ENCODE data around the gene EPM2AIP1. TPM values are rescaled to one million over a fixed set of nuclear protein-coding genes. Genes with fewer than 3 reads are reported as not detected.
"Not testable (repeated sequence)": the region's sequence is repeated elsewhere in the genome, so short reads cannot be mapped to it uniquely, and the experiment has no call there.

Gene EPM2AIP1
- total and polyA plus RNA-seq, 4 donors: 2.9 to 11.8 (median 7.7) TPM

GRCh38 chr3:36965440-36965839, 27.5 kb downstream of the EPM2AIP1 start:
- H3K27me3 ChIP-seq (ENCODE audit: control insufficient read depth in 4 of 4, insufficient read depth in 4 of 4, low read length in 3 of 4): no peaks in the 10 kb centered on the region
- no peaks in the 10 kb centered on the region for H3K36me3 ChIP-seq (ENCODE audit: control insufficient read depth in 4 of 4, insufficient read depth in 3 of 4, low read depth in 1 of 4, low read length in 3 of 4)
- H3K4me3 ChIP-seq (ENCODE audit: low read depth in 1 of 3, low read length in 3 of 3): no peak overlapping the region
- 75% methylated on average over 3 of the region's 3 CpGs for WGBS
- H3K27ac ChIP-seq (ENCODE audit: low read depth in 1 of 2, low read length in 2 of 2): no peak overlapping the region
- H3K9ac ChIP-seq (ENCODE audit: low read depth in 1 of 2, low read length in 2 of 2): no peak overlapping the region
- H3K4me1 ChIP-seq (ENCODE audit: control insufficient read depth in 4 of 4, insufficient read depth in 4 of 4, low read length in 3 of 4): no peaks in the 10 kb centered on the region
- no peak for DNase-seq (ENCODE audit: low spot score)
- TF ChIP-seq CTCF (IDR thresholded peaks at IDR 0.05; ENCODE audit: low read depth, low read length, missing input control) (no peak), JUND (IDR thresholded peaks at IDR 0.05) (no peak), GABPA (IDR thresholded peaks at IDR 0.05 in 1 of 2, conservative IDR thresholded peaks at IDR 0.05 in 1 of 2) (no peak), REST (IDR thresholded peaks at IDR 0.05) (no peak), FOXA1 (IDR thresholded peaks at IDR 0.05) (no peak), ATF3 (IDR thresholded peaks at IDR 0.05) (no peak), HNF4A (conservative IDR thresholded peaks at IDR 0.05) (no peak), MAX (IDR thresholded peaks at IDR 0.05) (no peak)
- H3K9me3 ChIP-seq (ENCODE audit: control insufficient read depth in 4 of 4, low read length in 3 of 4): no peaks in the 10 kb centered on the region

GRCh38 chr3:36964817-36965216, 28.1 kb downstream of the EPM2AIP1 start:
- Histone ChIP-seq H3K27ac (ENCODE audit: low read depth in 1 of 2, low read length in 2 of 2) (no peak overlapping the region), H3K9me3 (ENCODE audit: control insufficient read depth in 4 of 4, low read length in 3 of 4) (no peaks in the 10 kb centered on the region)

GRCh38 chr3:36964331-36964730, 28.6 kb downstream of the EPM2AIP1 start:
- Histone ChIP-seq H3K36me3 (ENCODE audit: control insufficient read depth in 4 of 4, insufficient read depth in 3 of 4, low read depth in 1 of 4, low read length in 3 of 4) (no peaks in the 10 kb centered on the region), H3K9ac (ENCODE audit: low read depth in 1 of 2, low read length in 2 of 2) (no peak overlapping the region), H3K27ac (ENCODE audit: low read depth in 1 of 2, low read length in 2 of 2) (no peak overlapping the region), H3K27me3 (ENCODE audit: control insufficient read depth in 4 of 4, insufficient read depth in 4 of 4, low read length in 3 of 4) (no peaks in the 10 kb centered on the region), H3K9me3 (ENCODE audit: control insufficient read depth in 4 of 4, low read length in 3 of 4) (no peaks in the 10 kb centered on the region), H3K4me1 (ENCODE audit: control insufficient read depth in 4 of 4, insufficient read depth in 4 of 4, low read length in 3 of 4) (no peaks in the 10 kb centered on the region), H3K4me3 (ENCODE audit: low read depth in 1 of 3, low read length in 3 of 3) (no peak overlapping the region)
- DNase-seq (ENCODE audit: low spot score): no peak
- no peak for TF ChIP-seq ATF3 (IDR thresholded peaks at IDR 0.05)
- no peak for TF ChIP-seq FOXA2 (IDR thresholded peaks at IDR 0.05)
- TF ChIP-seq TAF1 (conservative IDR thresholded peaks at IDR 0.05): no peak
- no peak for TF ChIP-seq RAD21 (IDR thresholded peaks at IDR 0.05)
- TF ChIP-seq RXRA (IDR thresholded peaks at IDR 0.05): no peak
- TF ChIP-seq ZBTB33 (IDR thresholded peaks at IDR 0.05): no peak
- TF ChIP-seq FOXA1 (IDR thresholded peaks at IDR 0.05): no peak
- no peak for TF ChIP-seq GABPA (IDR thresholded peaks at IDR 0.05 in 1 of 2, conservative IDR thresholded peaks at IDR 0.05 in 1 of 2)
- WGBS: 86% methylated on average over 1 of the region's 1 CpG

More at GRCh38 chr3:36964817-36965216, 28.1 kb downstream of the EPM2AIP1 start:
- DNase-seq (ENCODE audit: low spot score): no peak
- Histone ChIP-seq H3K4me3 (ENCODE audit: low read depth in 1 of 3, low read length in 3 of 3) (no peak overlapping the region), H3K4me1 (ENCODE audit: control insufficient read depth in 4 of 4, insufficient read depth in 4 of 4, low read length in 3 of 4) (no peaks in the 10 kb centered on the region), H3K36me3 (ENCODE audit: control insufficient read depth in 4 of 4, insufficient read depth in 3 of 4, low read depth in 1 of 4, low read length in 3 of 4) (no peaks in the 10 kb centered on the region), H3K27me3 (ENCODE audit: control insufficient read depth in 4 of 4, insufficient read depth in 4 of 4, low read length in 3 of 4) (no peaks in the 10 kb centered on the region), H3K9ac (ENCODE audit: low read depth in 1 of 2, low read length in 2 of 2) (no peak overlapping the region)
- no peak for TF ChIP-seq EGR1 (IDR thresholded peaks at IDR 0.05; ENCODE audit: low read depth in 2 of 2)

- H3K27me3 ChIP-seq (ENCODE audit: control insufficient read depth in 4 of 4, insufficient read depth in 4 of 4, low read length in 3 of 4); H3K27ac ChIP-seq (ENCODE audit: low read depth in 1 of 2, low read length in 2 of 2): not testable (repeated sequence)
- 98% methylated on average over 7 of the region's 7 CpGs for whole genome bisulfite sequencing
Measured at GRCh38 chr3:36963008-36963407, 29.9 kb downstream of the EPM2AIP1 start.

More at GRCh38 chr3:36963008-36963407, 29.9 kb downstream of the EPM2AIP1 start:
- not testable (repeated sequence) for H3K4me1 ChIP-seq (ENCODE audit: control insufficient read depth in 4 of 4, insufficient read depth in 4 of 4, low read length in 3 of 4); H3K4me3 ChIP-seq (ENCODE audit: low read depth in 1 of 3, low read length in 3 of 3); H3K9ac ChIP-seq (ENCODE audit: low read depth in 1 of 2, low read length in 2 of 2); H3K9me3 ChIP-seq (ENCODE audit: control insufficient read depth in 4 of 4, low read length in 3 of 4); DNase-seq (ENCODE audit: low spot score); H3K36me3 ChIP-seq (ENCODE audit: control insufficient read depth in 4 of 4, insufficient read depth in 3 of 4, low read depth in 1 of 4, low read length in 3 of 4)
